ENCODE data around the gene APOBEC3F.
"Not testable (repeated sequence)": the region's sequence is repeated elsewhere in the genome, so short reads cannot be mapped to it uniquely, and the experiment has no call there.

Gene APOBEC3F

GRCh38 chr22:39068033-39068785 is 27.5 kb downstream of the APOBEC3F start:
- no peaks in the 10 kb centered on the region for H3K36me3 ChIP-seq (ENCODE audit: insufficient read depth, low read length)
- peaks cover 6% of the 10 kb centered on the region for H3K4me1 ChIP-seq (ENCODE audit: insufficient read depth, low read length, severe bottlenecking)
- H3K79me2 ChIP-seq (ENCODE audit: insufficient read depth, low read length) = no peaks in the 10 kb centered on the region
- no peak overlapping the region for H3K4me2 ChIP-seq (ENCODE audit: low read length)
- peaks cover 4% of the 10 kb centered on the region; the same call in 1 of the 2 replicates for H3K27me3 ChIP-seq (ENCODE audit: insufficient read depth, low read length)
- no peak overlapping the region for H3K9ac ChIP-seq (ENCODE audit: low read length)
- no peaks in the 10 kb centered on the region for H3K9me3 ChIP-seq (ENCODE audit: low read length)
- H3K9me2 ChIP-seq (ENCODE audit: low read depth, low read length) = no peaks in the 10 kb centered on the region
- no peak overlapping the region for H3K4me3 ChIP-seq (ENCODE audit: low read depth, low read length, poor library complexity, severe bottlenecking)
- H4K20me1 ChIP-seq (ENCODE audit: insufficient read depth, low read length) = no peaks in the 10 kb centered on the region
- H3K27ac ChIP-seq (ENCODE audit: low read depth, low read length, poor library complexity, severe bottlenecking) = no peak overlapping the region
- no peak overlapping the region for H2AFZ ChIP-seq (ENCODE audit: low read length)
- TF ChIP-seq EZH2 (IDR thresholded peaks at IDR 0.05; ENCODE audit: borderline replicate concordance, low read length) = no peak
- TF ChIP-seq CTCF (IDR thresholded peaks at IDR 0.05; ENCODE audit: low read length) = no peak
- no peaks in the 10 kb centered on the region for H3F3A ChIP-seq (ENCODE audit: insufficient read depth, low read length)

GRCh38 chr22:39070186-39070585 is 29.5 kb downstream of the APOBEC3F start:
- Histone ChIP-seq H3F3A (ENCODE audit: insufficient read depth, low read length) (no peaks in the 10 kb centered on the region), H3K27ac (ENCODE audit: low read depth, low read length, poor library complexity, severe bottlenecking) (no peak overlapping the region), H3K9me3 (ENCODE audit: low read length) (no peaks in the 10 kb centered on the region), H3K4me2 (ENCODE audit: low read length) (no peak overlapping the region), H3K4me3 (ENCODE audit: low read depth, low read length, poor library complexity, severe bottlenecking) (no peak overlapping the region), H3K27me3 (ENCODE audit: insufficient read depth, low read length) (peaks cover 4% of the 10 kb centered on the region; the same call in 1 of the 2 replicates), H3K79me2 (ENCODE audit: insufficient read depth, low read length) (no peaks in the 10 kb centered on the region), H3K9me2 (ENCODE audit: low read depth, low read length) (no peaks in the 10 kb centered on the region), H3K36me3 (ENCODE audit: insufficient read depth, low read length) (no peaks in the 10 kb centered on the region), H3K9ac (ENCODE audit: low read length) (no peak overlapping the region), H2AFZ (ENCODE audit: low read length) (no peak overlapping the region), H4K20me1 (ENCODE audit: insufficient read depth, low read length) (no peaks in the 10 kb centered on the region), H3K4me1 (ENCODE audit: insufficient read depth, low read length, severe bottlenecking) (no peaks in the 10 kb centered on the region)
- no peak for TF ChIP-seq CTCF (IDR thresholded peaks at IDR 0.05; ENCODE audit: low read length)
- no peak for TF ChIP-seq EZH2 (IDR thresholded peaks at IDR 0.05; ENCODE audit: borderline replicate concordance, low read length)

- H3K4me2 ChIP-seq (ENCODE audit: low read length); H3K79me2 ChIP-seq (ENCODE audit: insufficient read depth, low read length): not testable (repeated sequence)
These were observed 31.9 kb downstream of the APOBEC3F start for GRCh38 chr22:39072581-39072981.

GRCh38 chr22:39073981-39074380 is 33.3 kb downstream of the APOBEC3F start:
- no peak overlapping the region for H3K4me2 ChIP-seq (ENCODE audit: low read length)
- H3K27me3 ChIP-seq (ENCODE audit: insufficient read depth, low read length) = no peaks in the 10 kb centered on the region; the same call in 1 of the 2 replicates
- no peak overlapping the region for H3K27ac ChIP-seq (ENCODE audit: low read depth, low read length, poor library complexity, severe bottlenecking)
- no peaks in the 10 kb centered on the region for H3F3A ChIP-seq (ENCODE audit: insufficient read depth, low read length)
- no peak overlapping the region for H3K4me3 ChIP-seq (ENCODE audit: low read depth, low read length, poor library complexity, severe bottlenecking)
- H3K79me2 ChIP-seq (ENCODE audit: insufficient read depth, low read length) = no peaks in the 10 kb centered on the region
- H3K9me3 ChIP-seq (ENCODE audit: low read length) = no peaks in the 10 kb centered on the region
- no peaks in the 10 kb centered on the region for H3K9me2 ChIP-seq (ENCODE audit: low read depth, low read length)
- TF ChIP-seq EZH2 (IDR thresholded peaks at IDR 0.05; ENCODE audit: borderline replicate concordance, low read length) (no peak), CTCF (IDR thresholded peaks at IDR 0.05; ENCODE audit: low read length) (no peak)
- H2AFZ ChIP-seq (ENCODE audit: low read length) = no peak overlapping the region
- H3K9ac ChIP-seq (ENCODE audit: low read length) = no peak overlapping the region
- H3K4me1 ChIP-seq (ENCODE audit: insufficient read depth, low read length, severe bottlenecking) = no peaks in the 10 kb centered on the region
- H4K20me1 ChIP-seq (ENCODE audit: insufficient read depth, low read length) = no peaks in the 10 kb centered on the region
- H3K36me3 ChIP-seq (ENCODE audit: insufficient read depth, low read length) = no peaks in the 10 kb centered on the region

More at GRCh38 chr22:39072581-39072981, 31.9 kb downstream of the APOBEC3F start:
- not testable (repeated sequence) for H3K36me3 ChIP-seq (ENCODE audit: insufficient read depth, low read length); H3K27ac ChIP-seq (ENCODE audit: low read depth, low read length, poor library complexity, severe bottlenecking); H2AFZ ChIP-seq (ENCODE audit: low read length); H3K9ac ChIP-seq (ENCODE audit: low read length); H3K9me2 ChIP-seq (ENCODE audit: low read depth, low read length); H3K4me1 ChIP-seq (ENCODE audit: insufficient read depth, low read length, severe bottlenecking); H3K9me3 ChIP-seq (ENCODE audit: low read length); H3K4me3 ChIP-seq (ENCODE audit: low read depth, low read length, poor library complexity, severe bottlenecking); H4K20me1 ChIP-seq (ENCODE audit: insufficient read depth, low read length); H3K27me3 ChIP-seq (ENCODE audit: insufficient read depth, low read length); H3F3A ChIP-seq (ENCODE audit: insufficient read depth, low read length)

GRCh38 chr22:39076155-39077025 is 35.7 kb downstream of the APOBEC3F start:
- not testable (repeated sequence) for H2AFZ ChIP-seq (ENCODE audit: low read length); H3F3A ChIP-seq (ENCODE audit: insufficient read depth, low read length); H3K4me3 ChIP-seq (ENCODE audit: low read depth, low read length, poor library complexity, severe bottlenecking); H3K9me2 ChIP-seq (ENCODE audit: low read depth, low read length); H3K27me3 ChIP-seq (ENCODE audit: insufficient read depth, low read length); H3K4me1 ChIP-seq (ENCODE audit: insufficient read depth, low read length, severe bottlenecking); H4K20me1 ChIP-seq (ENCODE audit: insufficient read depth, low read length); H3K36me3 ChIP-seq (ENCODE audit: insufficient read depth, low read length); H3K4me2 ChIP-seq (ENCODE audit: low read length); H3K9me3 ChIP-seq (ENCODE audit: low read length); H3K27ac ChIP-seq (ENCODE audit: low read depth, low read length, poor library complexity, severe bottlenecking); H3K9ac ChIP-seq (ENCODE audit: low read length); H3K79me2 ChIP-seq (ENCODE audit: insufficient read depth, low read length)
